ENCODE results near the gene PGS1. TPM values are rescaled to one million over a fixed set of nuclear protein-coding genes. Genes with fewer than 3 reads are reported as not detected.
A peak's percentile ranks its signal among the peaks of the same experiment; 100 is the strongest.

Gene PGS1
- total RNA-seq, 2 experiments from 2014 or later = 70.2 to 73.2 TPM

- no peak for DNase-seq
- H3K36me3 Mint-ChIP-seq = peaks cover 5% of the 10 kb centered on the region
- H3K9me3 Mint-ChIP-seq = no peaks in the 10 kb centered on the region
- ATAC-seq (ENCODE audit: low read depth) = no peak
- peaks cover 6% of the 10 kb centered on the region for H3K4me1 Mint-ChIP-seq
- H3K4me3 Mint-ChIP-seq = no peak overlapping the region
- H3K27ac Mint-ChIP-seq = no peak overlapping the region
- H3K27me3 Mint-ChIP-seq = peaks cover 7% of the 10 kb centered on the region
- POLR2A ChIA-PET = no interaction called here
Observed at GRCh38 chr17:78374631-78375274, 3.7 kb upstream of the PGS1 start.

- Mint-ChIP-seq H3K27me3 (peaks cover 3% of the 10 kb centered on the region), H3K4me1 (peaks cover 13% of the 10 kb centered on the region), H3K9me3 (no peaks in the 10 kb centered on the region), H3K36me3 (peaks cover 5% of the 10 kb centered on the region), H3K27ac (no peak overlapping the region), H3K4me3 (no peak overlapping the region)
- ATAC-seq (ENCODE audit: low read depth) (no peak), DNase-seq (no peak)
- POLR2A ChIA-PET = no interaction called here
Observed at GRCh38 chr17:78375401-78376151, 2.9 kb upstream of the PGS1 start.

- POLR2A ChIA-PET = no interaction called here
- no peak for ATAC-seq (ENCODE audit: low read depth)
- H3K4me1 Mint-ChIP-seq = peaks cover 15% of the 10 kb centered on the region
- H3K27me3 Mint-ChIP-seq = peaks cover 3% of the 10 kb centered on the region
- DNase-seq = no peak
- peaks cover 5% of the 10 kb centered on the region for H3K36me3 Mint-ChIP-seq
- H3K9me3 Mint-ChIP-seq = no peaks in the 10 kb centered on the region
- H3K4me3 Mint-ChIP-seq = no peak overlapping the region
- no peak overlapping the region for H3K27ac Mint-ChIP-seq
Observed at GRCh38 chr17:78376161-78376560, 2.3 kb upstream of the PGS1 start.

- H3K4me3 Mint-ChIP-seq = peak overlapping the region; percentile 95
- peaks cover 16% of the 10 kb centered on the region for H3K36me3 Mint-ChIP-seq
- peak overlapping the region; percentile 65 for H3K27ac Mint-ChIP-seq
- ATAC-seq (ENCODE audit: low read depth) = no peak
- DNase-seq = no peak
- peaks cover 3% of the 10 kb centered on the region for H3K27me3 Mint-ChIP-seq
- peaks cover 27% of the 10 kb centered on the region for H3K4me1 Mint-ChIP-seq
- POLR2A ChIA-PET = interaction anchor here (0.8 to 1.6 kb wide), 5 partner anchors 8 to 37 kb away, joined by 3 to 5 read pairs (median 4); partner anchors contain the start of gene SOCS3
- H3K9me3 Mint-ChIP-seq = no peaks in the 10 kb centered on the region
Observed at GRCh38 chr17:78377858-78378224, 608 bp upstream of the PGS1 start.

- Mint-ChIP-seq H3K27me3 (peaks cover 3% of the 10 kb centered on the region), H3K9me3 (no peaks in the 10 kb centered on the region), H3K36me3 (peaks cover 16% of the 10 kb centered on the region), H3K4me3 (peak overlapping the region; percentile 95), H3K27ac (peak overlapping the region; percentile 92), H3K4me1 (peaks cover 36% of the 10 kb centered on the region)
- DNase-seq (no peak), ATAC-seq (ENCODE audit: low read depth) (no peak)
- POLR2A ChIA-PET = interaction anchor here (1.0 to 1.9 kb wide), 6 partner anchors 9 to 36 kb away, joined by 3 to 5 read pairs (median 4); no protein-coding TSS in a partner anchor
Observed at GRCh38 chr17:78379131-78379491, 662 bp downstream of the PGS1 start.

GRCh38 chr17:78380370-78380769 lies 1.9 kb downstream of the PGS1 start:
- peaks cover 17% of the 10 kb centered on the region for H3K36me3 Mint-ChIP-seq
- ATAC-seq (ENCODE audit: low read depth) (no peak), DNase-seq (no peak)
- H3K27me3 Mint-ChIP-seq = peaks cover 3% of the 10 kb centered on the region
- no peaks in the 10 kb centered on the region for H3K9me3 Mint-ChIP-seq
- peak overlapping the region; percentile 46 for H3K27ac Mint-ChIP-seq
- POLR2A ChIA-PET = interaction anchor here (0.7 to 2.3 kb wide), 5 partner anchors 15 to 163 kb away, joined by 3 to 9 read pairs (median 4); no protein-coding TSS in a partner anchor
- peak overlapping the region; percentile 95 for H3K4me3 Mint-ChIP-seq
- H3K4me1 Mint-ChIP-seq = peaks cover 46% of the 10 kb centered on the region

- Mint-ChIP-seq H3K27me3 (peaks cover 3% of the 10 kb centered on the region), H3K9me3 (no peaks in the 10 kb centered on the region), H3K4me3 (peak overlapping the region; percentile 95), H3K4me1 (peaks cover 59% of the 10 kb centered on the region), H3K36me3 (peaks cover 17% of the 10 kb centered on the region), H3K27ac (peak overlapping the region; percentile 80)
- POLR2A ChIA-PET = interaction anchor here (2.3 kb wide), 1 partner anchor 21 kb away, joined by 9 read pairs; no protein-coding TSS in a partner anchor
- DNase-seq (no peak), ATAC-seq (ENCODE audit: low read depth) (peak; percentile 17)
Observed at GRCh38 chr17:78381601-78382232, 3.3 kb downstream of the PGS1 start.

GRCh38 chr17:78383725-78384471 lies 5.4 kb downstream of the PGS1 start:
- peaks cover 18% of the 10 kb centered on the region for H3K36me3 Mint-ChIP-seq
- no peaks in the 10 kb centered on the region for H3K27me3 Mint-ChIP-seq
- H3K4me1 Mint-ChIP-seq = peaks cover 74% of the 10 kb centered on the region
- peak; percentile 25 for ATAC-seq (ENCODE audit: low read depth)
- peak overlapping the region; percentile 72 for H3K4me3 Mint-ChIP-seq
- DNase-seq = peak; percentile 41
- peak overlapping the region; percentile 93 for H3K27ac Mint-ChIP-seq
- H3K9me3 Mint-ChIP-seq = no peaks in the 10 kb centered on the region
- POLR2A ChIA-PET = interaction anchor here (0.9 to 1.2 kb wide), 2 partner anchors 30 to 34 kb away, joined by 3 to 6 read pairs; no protein-coding TSS in a partner anchor

GRCh38 chr17:78384479-78385175 lies 6.2 kb downstream of the PGS1 start:
- Mint-ChIP-seq H3K4me3 (peak overlapping the region; percentile 72), H3K9me3 (no peaks in the 10 kb centered on the region), H3K4me1 (peaks cover 69% of the 10 kb centered on the region), H3K27ac (peak overlapping the region; percentile 93), H3K27me3 (no peaks in the 10 kb centered on the region), H3K36me3 (peaks cover 14% of the 10 kb centered on the region)
- DNase-seq (no peak), ATAC-seq (ENCODE audit: low read depth) (no peak)
- POLR2A ChIA-PET = interaction anchor here (0.9 kb wide), 1 partner anchor 30 kb away, joined by 3 read pairs; no protein-coding TSS in a partner anchor

- Mint-ChIP-seq H3K4me1 (peaks cover 56% of the 10 kb centered on the region), H3K36me3 (peaks cover 4% of the 10 kb centered on the region), H3K27me3 (no peaks in the 10 kb centered on the region), H3K27ac (peak overlapping the region; percentile 80), H3K4me3 (peak overlapping the region; percentile 52), H3K9me3 (no peaks in the 10 kb centered on the region)
- DNase-seq (no peak), ATAC-seq (ENCODE audit: low read depth) (no peak)
- POLR2A ChIA-PET = interaction anchor here (0.6 to 0.7 kb wide), 2 partner anchors 28 to 173 kb away, joined by 3 read pairs; no protein-coding TSS in a partner anchor
Observed at GRCh38 chr17:78387977-78388941, 9.8 kb downstream of the PGS1 start.

GRCh38 chr17:78390241-78391050 lies 12.0 kb downstream of the PGS1 start:
- ATAC-seq (ENCODE audit: low read depth) (no peak), DNase-seq (no peak)
- no peaks in the 10 kb centered on the region for H3K27me3 Mint-ChIP-seq
- POLR2A ChIA-PET = interaction anchor here (1.0 kb wide), 1 partner anchor 22 kb away, joined by 5 read pairs; no protein-coding TSS in a partner anchor
- peaks cover 41% of the 10 kb centered on the region for H3K4me1 Mint-ChIP-seq
- H3K9me3 Mint-ChIP-seq = no peaks in the 10 kb centered on the region
- peaks cover 6% of the 10 kb centered on the region for H3K36me3 Mint-ChIP-seq
- no peak overlapping the region for H3K4me3 Mint-ChIP-seq
- no peak overlapping the region for H3K27ac Mint-ChIP-seq

All from activated naive CD8-positive, alpha-beta T cell treated with anti-CD3 and anti-CD28 coated beads, Interleukin-2, amount 10 ng/mL, durations not matched to agents 7 days and 5 days (primary cell).